H1 (cell line): ENCODE results near the gene CUZD1. TPM values are rescaled to one million over a fixed set of nuclear protein-coding genes. Genes with fewer than 3 reads are reported as not detected.

ENCODE experiments used
- CTCF ChIA-PET: fragments of 300-600 bp; sonication (Branson Sonifier 250); formaldehyde crosslinking; loops from one replicate; lab custom pipeline; 2021; ENCODE audit not compliant: partially characterized antibody; lab: Charles Lee
- POLR2A ChIA-PET: fragments of 300-600 bp; sonication (Branson Sonifier 250); formaldehyde crosslinking; loops from one replicate; lab custom pipeline; 2021; ENCODE audit warnings: inconsistent platforms; ENCODE audit not compliant: partially characterized antibody; lab: Charles Lee
- DNase-seq, 2 experiments: peaks; one replicate each; pipeline versions ENCODE4 v3.0.0 to v3.0.0-alpha.2; 2010 to 2022; ENCODE audit warnings: low spot score in 2 of 2, low read depth in 1 of 2, mixed read lengths in 1 of 2
- FAIRE-seq: peaks from 2 replicates; lab custom pipeline; 2011; peaks lifted over from hg19 to GRCh38; lab: Jason Lieb, UNC
- H2AFZ ChIP-seq: 2 replicates; pipeline ENCODE4 v1.8.1; 2012; ENCODE audit warnings: low read length, inconsistent platforms
- H2AK5ac ChIP-seq: 2 replicates; pipeline ENCODE4 v1.6.1; 2013; ENCODE audit warnings: low read depth, low read length
- H2BK120ac ChIP-seq: replicated peaks from 2 replicates; pipeline ENCODE3; 2013; ENCODE audit warnings: low read depth, low read length, inconsistent platforms
- H2BK12ac ChIP-seq: 2 replicates; pipeline ENCODE4 v1.6.1; 2013; ENCODE audit warnings: low read depth, low read length
- H2BK15ac ChIP-seq: 2 replicates; pipeline ENCODE4 v1.6.1; 2013; ENCODE audit warnings: low read length
- H2BK20ac ChIP-seq: 2 replicates; pipeline ENCODE4 v1.6.1; 2013; ENCODE audit warnings: low read length
- H2BK5ac ChIP-seq: 2 replicates; pipeline ENCODE4 v1.6.1; 2013; ENCODE audit warnings: low read depth, low read length
- H3K14ac ChIP-seq: 2 replicates; pipeline ENCODE4 v1.6.1; 2013; ENCODE audit warnings: inconsistent platforms; ENCODE audit not compliant: insufficient read length
- H3K18ac ChIP-seq: 2 replicates; pipeline ENCODE4 v1.6.1; 2013; ENCODE audit warnings: low read length; ENCODE audit errors: extremely low read depth
- H3K23ac ChIP-seq: 2 replicates; pipeline ENCODE4 v1.6.1; 2013; ENCODE audit warnings: inconsistent platforms; ENCODE audit not compliant: insufficient read length
- H3K23me2 ChIP-seq: 2 replicates; pipeline ENCODE4 v1.6.1; 2013; ENCODE audit warnings: low read depth, low read length
- H3K27ac ChIP-seq: 2 replicates; pipeline ENCODE4 v1.6.1; 2011; ENCODE audit warnings: low read depth, low read length, inconsistent platforms
- H3K27me3 ChIP-seq, 4 experiments: replicated peaks in 1 of 4; 1 replicate in 1 of 4; 2 replicates in 3 of 4; pipeline versions ENCODE4 v1.6.1 to v1.8.1; 2011 to 2013; ENCODE audit warnings: low read length in 3 of 4, mild to moderate bottlenecking in 3 of 4, inconsistent platforms in 2 of 4, mixed read lengths in 2 of 4, moderate library complexity in 1 of 4; ENCODE audit not compliant: control insufficient read depth in 3 of 4, insufficient read depth in 3 of 4; ENCODE audit errors: extremely low read depth in 1 of 4
- H3K36me3 ChIP-seq, 4 experiments: 2 replicates each; pipeline versions ENCODE4 v1.6.1 to v1.8.1; 2011 to 2013; ENCODE audit warnings: mild to moderate bottlenecking in 4 of 4, low read length in 3 of 4, moderate library complexity in 2 of 4, control low read depth in 1 of 4, inconsistent platforms in 1 of 4; ENCODE audit not compliant: insufficient read depth in 4 of 4, control insufficient read depth in 2 of 4
- H3K4ac ChIP-seq: replicated peaks from 2 replicates; pipeline ENCODE3; 2013; ENCODE audit warnings: low read length, low read depth, mixed read lengths, inconsistent platforms; ENCODE audit not compliant: insufficient read length
- H3K4me1 ChIP-seq, 4 experiments: replicated peaks in 1 of 4; 1 replicate in 1 of 4; 2 replicates in 3 of 4; pipeline versions ENCODE4 v1.6.1 to v1.8.1; 2011 to 2013; ENCODE audit warnings: low read length in 3 of 4, inconsistent platforms in 2 of 4, mixed read lengths in 1 of 4; ENCODE audit not compliant: insufficient read depth in 4 of 4, control insufficient read depth in 3 of 4
- H3K4me2 ChIP-seq, 2 experiments: 2 replicates each; pipeline versions ENCODE4 v1.6.1 to v1.8.1; 2011 to 2013; ENCODE audit warnings: low read depth in 2 of 2, low read length in 2 of 2, control low read depth in 1 of 2, inconsistent platforms in 1 of 2, mild to moderate bottlenecking in 1 of 2; ENCODE audit not compliant: insufficient read depth in 1 of 2
- H3K4me3 ChIP-seq, 4 experiments: fragments of 200-600, 300-600 bp in 1 of 4; sonication (generic), shearing (Covaris generic), sonication (Bioruptor Twin) in 1 of 4; 2 replicates each; pipeline versions ENCODE4 v1.5.1 to v1.8.1; 2011 to 2016; ENCODE audit warnings: low read length in 4 of 4, low read depth in 3 of 4, control low read depth in 2 of 4, inconsistent platforms in 2 of 4, mild to moderate bottlenecking in 2 of 4, mixed read lengths in 1 of 4, moderate library complexity in 1 of 4; ENCODE audit not compliant: insufficient read depth in 2 of 4; ENCODE audit errors: extremely low read depth in 1 of 4
- H3K56ac ChIP-seq: replicated peaks from 2 replicates; pipeline ENCODE3; 2013; ENCODE audit warnings: low read depth, mild to moderate bottlenecking, mixed read lengths, low read length, inconsistent platforms; ENCODE audit not compliant: insufficient read length
- H3K79me1 ChIP-seq: 2 replicates; pipeline ENCODE4 v1.6.1; 2013; ENCODE audit warnings: low read depth, low read length, control low read depth
- H3K79me2 ChIP-seq, 2 experiments: 2 replicates each; pipeline versions ENCODE4 v1.6.1 to v1.8.1; 2012 to 2013; ENCODE audit warnings: low read length in 2 of 2, mild to moderate bottlenecking in 2 of 2, inconsistent platforms in 1 of 2; ENCODE audit not compliant: insufficient read depth in 2 of 2, control insufficient read depth in 1 of 2
- H3K9ac ChIP-seq, 4 experiments: replicated peaks in 1 of 4; 1 replicate in 1 of 4; 2 replicates in 3 of 4; pipeline versions ENCODE4 v1.6.1 to v1.8.1; 2011 to 2013; ENCODE audit warnings: low read depth in 3 of 4, low read length in 3 of 4, control low read depth in 2 of 4, mild to moderate bottlenecking in 2 of 4, moderate library complexity in 2 of 4, inconsistent platforms in 1 of 4; ENCODE audit errors: extremely low read depth in 1 of 4
- H3K9me3 ChIP-seq, 2 experiments: 2 replicates each; pipeline versions ENCODE4 v1.6.1 to v1.8.1; 2012 to 2013; ENCODE audit warnings: mild to moderate bottlenecking in 2 of 2, moderate library complexity in 2 of 2, control low read depth in 1 of 2, inconsistent platforms in 1 of 2, low read depth in 1 of 2, low read length in 1 of 2, mixed read lengths in 1 of 2; ENCODE audit not compliant: insufficient read depth in 2 of 2
- H4K20me1 ChIP-seq, 2 experiments: replicated peaks in 1 of 2; 2 replicates each; pipeline versions ENCODE3 to v1.8.1; 2011 to 2013; ENCODE audit warnings: inconsistent platforms in 2 of 2, low read length in 2 of 2, mild to moderate bottlenecking in 1 of 2; ENCODE audit not compliant: insufficient read depth in 2 of 2, control insufficient read depth in 1 of 2
- H4K5ac ChIP-seq: 2 replicates; pipeline ENCODE4 v1.6.1; 2013; ENCODE audit warnings: low read length, low read depth, mixed read lengths, inconsistent platforms; ENCODE audit not compliant: insufficient read length
- H4K8ac ChIP-seq: 2 replicates; pipeline ENCODE4 v1.8.0; 2013; ENCODE audit warnings: mild to moderate bottlenecking, moderate library complexity, low read length, inconsistent platforms; ENCODE audit not compliant: insufficient read depth; ENCODE audit errors: extremely low read depth
- H4K91ac ChIP-seq: replicated peaks from 2 replicates; pipeline ENCODE3; 2013; ENCODE audit warnings: low read length, mixed read lengths, inconsistent platforms; ENCODE audit not compliant: insufficient read length
- CHD2 ChIP-seq: IDR thresholded peaks from 2 replicates; pipeline ENCODE4 v1.6.1; 2012; ENCODE audit warnings: low read length, improper control_type of control experiment
- GTF2F1 ChIP-seq: IDR thresholded peaks from 2 replicates; pipeline ENCODE4 v1.6.1; 2012; ENCODE audit warnings: low read depth, low read length, improper control_type of control experiment, borderline replicate concordance
- SRF ChIP-seq: IDR thresholded peaks from 2 replicates; pipeline ENCODE4 v1.6.1; 2011; ENCODE audit warnings: mild to moderate bottlenecking, low read depth, low read length, moderate library complexity
- WGBS, 2 experiments: shearing (Covaris generic) in 1 of 2; methylation state at CpG; one replicate each; pipeline versions ENCODE4 v1.1.6 to v1.1.7; 2013 to 2015; ENCODE audit warnings: low lambda C conversion rate in 2 of 2, mixed read lengths in 2 of 2, inconsistent platforms in 1 of 2, low coverage in 1 of 2, missing lambda C conversion rate in 1 of 2; ENCODE audit not compliant: insufficient replicate concordance in 2 of 2, insufficient coverage in 1 of 2, insufficient read length in 1 of 2; ENCODE audit errors: extremely low coverage in 1 of 2, missing lambda C conversion rate in 1 of 2; 5-methylcytosine and 5-hydroxymethylcytosine counted together
- polyA plus RNA-seq, 7 experiments: library from polyadenylated mRNA; depleted of rRNA in 3 of 7; stranded (reverse) in 5 of 7; unstranded in 2 of 7; fragments of >200 nt in 5 of 7; fragments of 200-250 nt in 2 of 7; gene quantifications; 1 replicate in 5 of 7; 2 replicates in 1 of 7; 4 replicates in 1 of 7; pipeline versions ENCODE4 v1.2.1 to v1.2.3, GENCODE V29; 2011 to 2013; ENCODE audit warnings: missing spikeins in 2 of 7, mixed read lengths in 2 of 7
- total RNA-seq: library from RNA; stranded (reverse); fragmentation: NEBNext Ultra II Directional; extraction: Animal tissue kit (Norgen Biotek cat#: 25700); gene quantifications from 2 replicates; pipeline ENCODE4 v1.2.1, GENCODE V29; 2021
- TF ChIP-seq, protein P1 (sequence below): IDR thresholded peaks from 2 replicates; pipeline ENCODE4 v1.6.1; 2012; ENCODE audit warnings: inconsistent platforms

The CUZD1 gene
- total and polyA plus RNA-seq, 2 of the 8 experiments (the other 6 are each of a cell fraction or from before 2014, with no cell fraction given), result 11.9 to 30.0 TPM

DNA sequence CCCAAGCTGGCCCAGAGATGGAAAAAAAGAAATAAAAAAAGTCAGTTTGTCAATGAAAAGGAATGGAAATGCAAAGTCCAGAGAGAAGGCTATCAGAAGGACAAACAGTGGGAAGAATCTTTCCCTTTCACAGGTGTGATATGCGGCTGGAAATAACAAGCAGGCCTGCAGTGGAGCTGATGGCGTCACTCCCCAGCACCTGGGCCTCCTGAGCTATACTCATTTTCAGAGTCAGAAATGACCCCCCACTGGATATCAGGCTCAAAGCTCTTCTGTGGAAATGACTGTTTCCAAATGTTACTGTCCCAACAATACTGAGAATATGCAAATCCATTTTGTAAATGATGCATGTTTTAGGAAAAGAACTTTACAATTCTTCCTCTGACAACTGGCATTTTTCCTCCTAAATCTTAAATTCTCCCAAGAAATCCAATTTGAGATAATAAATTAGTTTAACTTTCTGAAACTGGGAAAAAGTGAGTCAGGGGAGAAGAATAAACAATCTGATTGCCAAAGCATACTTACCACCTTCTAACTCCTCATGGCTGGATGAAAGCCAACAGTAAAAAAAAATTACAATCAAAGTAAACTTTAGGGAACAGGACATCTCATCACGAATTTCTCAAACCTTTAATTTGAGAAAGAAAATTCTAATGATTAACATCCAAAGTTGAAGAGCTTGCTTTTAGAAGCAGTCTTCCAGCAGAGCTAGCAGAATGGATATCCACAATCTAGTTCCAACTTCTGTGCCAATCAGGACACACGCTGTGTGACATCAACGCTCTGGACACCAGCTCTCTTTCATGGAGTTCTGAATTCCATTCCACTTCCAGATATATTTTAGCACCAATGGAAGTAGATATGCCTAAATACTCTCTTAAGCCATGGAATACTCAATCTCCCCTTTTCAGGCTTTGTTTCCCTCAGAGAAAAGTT lies 5.3 kb upstream of the CUZD1 start:
- no peak overlapping the region for H4K5ac ChIP-seq
- H3K18ac ChIP-seq, result no peak overlapping the region
- DNase-seq (no peak), FAIRE-seq (no peak)
- no peak overlapping the region for H3K4me3 ChIP-seq
- H2BK20ac ChIP-seq, result no peak overlapping the region
- H3K79me2 ChIP-seq, result no peaks in the 10 kb centered on the region
- H2BK5ac ChIP-seq, result 0 out of 2 replicates have a peak overlapping the region, but pooled peaks have one; percentile 3
- H2BK120ac ChIP-seq, result no peak overlapping the region
- H3K56ac ChIP-seq, result no peak overlapping the region
- no peak overlapping the region for H2BK12ac ChIP-seq
- no peaks in the 10 kb centered on the region for H3K23me2 ChIP-seq
- H3K14ac ChIP-seq, result no peak overlapping the region
- H3K23ac ChIP-seq, result no peak overlapping the region
- no peak overlapping the region for H2BK15ac ChIP-seq
- no peaks in the 10 kb centered on the region for H3K79me1 ChIP-seq
- no peaks in the 10 kb centered on the region for H3K36me3 ChIP-seq
- CTCF ChIA-PET, result no interaction called here
- no peak overlapping the region for H2AFZ ChIP-seq
- TF ChIP-seq GTF2F1, result no peak
- TF ChIP-seq SRF, result no peak
- TF ChIP-seq, protein P1, sequence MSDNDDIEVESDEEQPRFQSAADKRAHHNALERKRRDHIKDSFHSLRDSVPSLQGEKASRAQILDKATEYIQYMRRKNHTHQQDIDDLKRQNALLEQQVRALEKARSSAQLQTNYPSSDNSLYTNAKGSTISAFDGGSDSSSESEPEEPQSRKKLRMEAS, result 0 out of 2 replicates have a peak, but pooled peaks have one; percentile 0
- TF ChIP-seq CHD2, result no peak
- H3K4me1 ChIP-seq, result peaks cover 0 to 11% (median 6%) of the 10 kb centered on the region in 4 experiments; a peak in 4 of 7 replicates
- no peak overlapping the region for H3K4me2 ChIP-seq
- no peak overlapping the region for H4K91ac ChIP-seq
- POLR2A ChIA-PET, result no interaction called here
- H3K4ac ChIP-seq, result no peak overlapping the region
- no peak overlapping the region for H3K9ac ChIP-seq
- H2AK5ac ChIP-seq, result no peak overlapping the region
- no peaks in the 10 kb centered on the region for H3K27me3 ChIP-seq
- H4K8ac ChIP-seq, result no peak overlapping the region
- H3K9me3 ChIP-seq, result no peaks in the 10 kb centered on the region
- no peak overlapping the region for H3K27ac ChIP-seq
- 81% methylated on average over 5 of the region's 5 CpGs; no CpG with 5 or more reads in 1 of the 2 experiments for WGBS, 2 experiments
- no peaks in the 10 kb centered on the region for H4K20me1 ChIP-seq
